Keratinocyte (primary cell): ENCODE data around the gene LDAH. TPM values are rescaled to one million over a fixed set of nuclear protein-coding genes. Genes with fewer than 3 reads are reported as not detected.
A peak's percentile ranks its signal among the peaks of the same experiment; 100 is the strongest.

ENCODE experiments used
- DNase-seq: peaks from one replicate; pipeline ENCODE4 v3.0.0-alpha.2; 2011; ENCODE audit warnings: low read depth, missing footprints, low spot score
- FAIRE-seq: peaks from 2 replicates; lab custom pipeline; 2011; peaks lifted over from hg19 to GRCh38; lab: Jason Lieb, UNC
- H2AFZ ChIP-seq: 2 replicates; pipeline ENCODE4 v1.6.0; 2012; ENCODE audit warnings: low read length, control low read depth, inconsistent platforms; ENCODE audit not compliant: control insufficient read depth
- H3K27ac ChIP-seq: 2 replicates; pipeline ENCODE4 v1.5.1; 2011; ENCODE audit warnings: low read length; ENCODE audit not compliant: control insufficient read depth, insufficient read depth
- H3K27me3 ChIP-seq: 3 replicates; pipeline ENCODE4 v1.6.0; 2011; ENCODE audit warnings: low read length; ENCODE audit not compliant: control insufficient read depth, insufficient read depth; ENCODE audit errors: extremely low read depth
- H3K36me3 ChIP-seq, 2 experiments: 2 replicates in 1 of 2; 3 replicates in 1 of 2; pipeline ENCODE4 v1.5.1; 2011; ENCODE audit warnings: low read length in 2 of 2, mild to moderate bottlenecking in 1 of 2; ENCODE audit not compliant: control insufficient read depth in 2 of 2, insufficient read depth in 2 of 2; ENCODE audit errors: extremely low read depth in 1 of 2
- H3K4me1 ChIP-seq: 3 replicates; pipeline ENCODE4 v1.5.1; 2011; ENCODE audit warnings: low read length; ENCODE audit not compliant: control insufficient read depth, insufficient read depth; ENCODE audit errors: extremely low read depth
- H3K4me2 ChIP-seq: 3 replicates; pipeline ENCODE4 v1.6.0; 2011; ENCODE audit warnings: low read depth, low read length; ENCODE audit not compliant: control insufficient read depth, insufficient read depth; ENCODE audit errors: extremely low read depth
- H3K4me3 ChIP-seq, 3 experiments: fragments of 200-600 bp in 1 of 3; sonication (generic) in 1 of 3; 2 replicates in 2 of 3; 3 replicates in 1 of 3; pipeline ENCODE4 v1.5.1; 2011 to 2016; ENCODE audit warnings: low read length in 3 of 3, mild to moderate bottlenecking in 3 of 3, control low read depth in 2 of 3, inconsistent platforms in 1 of 3, low read depth in 1 of 3, mixed read lengths in 1 of 3, mixed run types in 1 of 3, moderate library complexity in 1 of 3; ENCODE audit not compliant: control insufficient read depth in 2 of 3, insufficient read depth in 2 of 3; ENCODE audit errors: extremely low read depth in 1 of 3
- H3K79me2 ChIP-seq: 2 replicates; pipeline ENCODE4 v1.6.0; 2012; ENCODE audit warnings: low read length; ENCODE audit not compliant: control insufficient read depth, insufficient read depth
- H3K9ac ChIP-seq: 3 replicates; pipeline ENCODE4 v1.6.0; 2011; ENCODE audit warnings: low read length; ENCODE audit not compliant: control insufficient read depth, insufficient read depth; ENCODE audit errors: extremely low read depth
- H3K9me1 ChIP-seq: 3 replicates; pipeline ENCODE4 v1.6.0; 2011; ENCODE audit warnings: low read length; ENCODE audit not compliant: control insufficient read depth, insufficient read depth; ENCODE audit errors: extremely low read depth
- H3K9me3 ChIP-seq: 2 replicates; pipeline ENCODE4 v1.5.1; 2012; ENCODE audit warnings: low read depth, low read length; ENCODE audit not compliant: control insufficient read depth
- H4K20me1 ChIP-seq: 3 replicates; pipeline ENCODE4 v1.6.0; 2011; ENCODE audit warnings: low read length; ENCODE audit not compliant: control insufficient read depth, insufficient read depth; ENCODE audit errors: extremely low read depth
- EZH2 ChIP-seq: IDR thresholded peaks from one replicate; pipeline ENCODE4 v1.6.1; 2012; ENCODE audit warnings: inconsistent platforms, mild to moderate bottlenecking, low read length, moderate library complexity
- dilution Hi-C: fragments of 300-500 bp; cut with MboI; formaldehyde crosslinking; loops from one replicate; pipeline ENCODE4 v1.7.0; 2020; ENCODE audit warnings: low sequenced_read_pairs; ENCODE audit not compliant: extremely low pct_ligation_motif_present
- polyA plus RNA-seq, 5 experiments: library from polyadenylated mRNA; depleted of rRNA in 3 of 5; stranded (reverse) in 3 of 5; stranded (forward) in 1 of 5; unstranded in 1 of 5; fragments of >200 nt; gene quantifications; 1 replicate in 1 of 5; 2 replicates in 3 of 5; 3 replicates in 1 of 5; pipeline versions ENCODE4 v1.2.1 to v1.2.3, GENCODE V29; 2011 to 2012; ENCODE audit warnings: missing spikeins in 2 of 5, low read depth in 1 of 5, low replicate concordance in 1 of 5
- TF ChIP-seq, protein P1 (sequence below), 3 experiments: IDR thresholded peaks in 1 of 3; conservative IDR thresholded peaks in 1 of 3; optimal IDR thresholded peaks in 1 of 3; 2 replicates in 2 of 3; 3 replicates in 1 of 3; pipeline versions ENCODE3 to v1.5.1; 2011; ENCODE audit warnings: low read length in 3 of 3, mild to moderate bottlenecking in 3 of 3, moderate library complexity in 2 of 3, control low read depth in 1 of 3, inconsistent platforms in 1 of 3; ENCODE audit not compliant: insufficient read depth in 2 of 3; ENCODE audit errors: extremely low read depth in 1 of 3

Gene LDAH
- polyA plus RNA-seq, 1 donor (not counting 4 experiments of a cell fraction or from before 2014, with no cell fraction given), result 22.7 TPM

DNA sequence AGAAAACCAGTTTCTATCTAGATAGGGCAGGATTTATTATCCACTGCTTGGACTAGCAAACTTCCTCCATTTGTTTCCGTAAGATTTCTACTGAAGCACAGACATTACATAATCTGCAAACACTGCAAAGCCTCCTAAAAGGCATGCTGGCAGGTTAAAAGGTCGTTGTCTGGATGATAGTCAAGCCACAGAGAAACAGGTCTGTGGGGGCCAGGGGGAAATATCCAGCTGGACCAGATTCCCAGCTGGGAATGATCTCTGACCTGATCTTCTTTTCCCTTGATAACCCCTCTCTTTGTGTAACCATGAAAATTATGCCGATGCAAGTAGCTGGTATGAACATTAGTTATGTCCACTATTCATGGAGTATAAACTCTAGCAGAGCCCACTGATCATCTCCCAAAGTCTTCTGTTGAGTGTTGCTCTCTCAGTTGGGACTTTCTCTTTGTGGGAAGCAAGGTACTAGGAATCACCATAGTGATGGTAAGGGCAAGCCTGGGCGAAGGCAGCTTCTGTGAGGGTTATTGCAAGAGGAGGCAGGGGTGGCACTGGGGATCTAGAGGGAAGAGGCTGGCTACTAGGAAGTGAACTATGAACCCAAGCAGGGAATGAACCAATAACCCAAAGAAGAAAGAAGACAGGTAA lies 94.7 kb downstream of the LDAH start:
- DNase-seq (no peak), FAIRE-seq (peak; percentile 90)
- TF ChIP-seq EZH2, result no peak
- TF ChIP-seq, protein P1, sequence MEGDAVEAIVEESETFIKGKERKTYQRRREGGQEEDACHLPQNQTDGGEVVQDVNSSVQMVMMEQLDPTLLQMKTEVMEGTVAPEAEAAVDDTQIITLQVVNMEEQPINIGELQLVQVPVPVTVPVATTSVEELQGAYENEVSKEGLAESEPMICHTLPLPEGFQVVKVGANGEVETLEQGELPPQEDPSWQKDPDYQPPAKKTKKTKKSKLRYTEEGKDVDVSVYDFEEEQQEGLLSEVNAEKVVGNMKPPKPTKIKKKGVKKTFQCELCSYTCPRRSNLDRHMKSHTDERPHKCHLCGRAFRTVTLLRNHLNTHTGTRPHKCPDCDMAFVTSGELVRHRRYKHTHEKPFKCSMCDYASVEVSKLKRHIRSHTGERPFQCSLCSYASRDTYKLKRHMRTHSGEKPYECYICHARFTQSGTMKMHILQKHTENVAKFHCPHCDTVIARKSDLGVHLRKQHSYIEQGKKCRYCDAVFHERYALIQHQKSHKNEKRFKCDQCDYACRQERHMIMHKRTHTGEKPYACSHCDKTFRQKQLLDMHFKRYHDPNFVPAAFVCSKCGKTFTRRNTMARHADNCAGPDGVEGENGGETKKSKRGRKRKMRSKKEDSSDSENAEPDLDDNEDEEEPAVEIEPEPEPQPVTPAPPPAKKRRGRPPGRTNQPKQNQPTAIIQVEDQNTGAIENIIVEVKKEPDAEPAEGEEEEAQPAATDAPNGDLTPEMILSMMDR (optimal IDR thresholded peaks at IDR 0.05 in 1 of 3, IDR thresholded peaks at IDR 0.05 in 1 of 3, conservative IDR thresholded peaks at IDR 0.05 in 1 of 3; ENCODE audit: extremely low read depth in 1 of 3, insufficient read depth in 2 of 3, low read length in 3 of 3), result no peak
- Histone ChIP-seq H3K4me1 (peaks cover 12% of the 10 kb centered on the region), H3K27ac (no peak overlapping the region), H3K9me3 (no peaks in the 10 kb centered on the region), H3K4me3 (no peak overlapping the region), H3K9ac (no peak overlapping the region), H3K36me3 (no peaks in the 10 kb centered on the region), H3K27me3 (no peaks in the 10 kb centered on the region), H2AFZ (no peak overlapping the region), H3K9me1 (no peaks in the 10 kb centered on the region), H3K4me2 (no peak overlapping the region), H4K20me1 (no peaks in the 10 kb centered on the region), H3K79me2 (no peaks in the 10 kb centered on the region)
- dilution Hi-C loops, result no loop called here

GRCh38 chr2:20726913-20727312 lies 96.0 kb downstream of the LDAH start:
- Histone ChIP-seq H3K9me1 (no peaks in the 10 kb centered on the region), H3K27ac (no peak overlapping the region), H3K9ac (no peak overlapping the region), H3K36me3 (no peaks in the 10 kb centered on the region), H3K4me3 (no peak overlapping the region), H2AFZ (no peak overlapping the region), H3K79me2 (no peaks in the 10 kb centered on the region), H3K4me2 (no peak overlapping the region), H3K27me3 (no peaks in the 10 kb centered on the region), H3K4me1 (peaks cover 12% of the 10 kb centered on the region), H4K20me1 (no peaks in the 10 kb centered on the region), H3K9me3 (no peaks in the 10 kb centered on the region)
- dilution Hi-C loops, result no loop called here
- DNase-seq (no peak), FAIRE-seq (no peak)
- TF ChIP-seq, protein P1 (optimal IDR thresholded peaks at IDR 0.05 in 1 of 3, IDR thresholded peaks at IDR 0.05 in 1 of 3, conservative IDR thresholded peaks at IDR 0.05 in 1 of 3; ENCODE audit: extremely low read depth in 1 of 3, insufficient read depth in 2 of 3, low read length in 3 of 3), result no peak
- no peak for TF ChIP-seq EZH2
